ENCODE measurements around the gene HPSE. TPM values are rescaled to one million over a fixed set of nuclear protein-coding genes. Genes with fewer than 3 reads are reported as not detected.
"Not testable (repeated sequence)": the region's sequence is repeated elsewhere in the genome, so short reads cannot be mapped to it uniquely, and the experiment has no call there.

HPSE gene
- total RNA-seq, 4 donors from 2014 or later: 0.05 to 0.42 (median 0.25) TPM

DNA sequence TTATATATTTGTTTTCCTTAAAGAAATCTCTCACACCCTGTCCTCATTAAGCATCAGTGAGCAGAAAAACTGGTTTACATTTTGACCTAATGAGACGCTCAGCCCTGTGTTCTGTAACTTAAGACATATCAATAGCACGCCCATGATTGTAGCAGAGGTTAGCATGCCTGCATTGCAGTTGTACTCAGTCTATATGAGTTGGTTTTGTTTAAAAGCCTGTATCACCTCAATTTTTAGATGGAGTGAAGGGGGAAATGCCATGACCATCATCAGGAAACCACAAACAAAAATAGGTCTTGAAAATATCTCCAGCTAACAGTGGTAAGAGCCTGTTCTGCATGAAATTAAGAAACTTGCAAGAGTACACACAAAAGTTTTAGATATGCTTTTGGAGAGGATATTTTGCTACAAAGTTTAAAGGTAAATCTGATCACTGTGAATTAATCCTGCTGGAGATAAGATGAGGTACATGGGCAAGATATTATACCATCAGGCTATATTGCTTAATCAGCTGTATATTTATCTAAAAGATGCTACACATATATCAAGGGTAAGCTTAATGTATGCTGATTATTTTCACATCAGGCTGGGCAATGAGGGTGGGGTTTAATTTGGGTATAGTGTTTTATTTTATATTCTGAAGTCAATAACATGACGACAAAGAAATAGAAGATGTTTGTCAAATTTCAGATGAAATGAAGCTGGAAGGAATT lies 36.9 kb downstream of the HPSE start:
- Histone ChIP-seq H3K4me1 (no peaks in the 10 kb centered on the region), H3K9me3 (no peaks in the 10 kb centered on the region), H3K27ac (no peak overlapping the region), H3K4me3 (no peak overlapping the region), H3K36me3 (no peaks in the 10 kb centered on the region), H3K27me3 (no peaks in the 10 kb centered on the region)
- in situ Hi-C loops (cut with MboI; ENCODE audit: low sequenced_read_pairs in 4 of 4): loop anchor here in 1 of 4 donors (25.0 kb wide), 1 partner anchor 165 kb away; the partner anchor contains the start of genes HELQ and MRPS18C
- no peak for TF ChIP-seq POLR2A (IDR thresholded peaks at IDR 0.05)
- DNase-seq (no peak), ATAC-seq (no peak)
- intact Hi-C loops (cut with DNase I; ENCODE audit: low total_unique reads): no loop called here

DNA sequence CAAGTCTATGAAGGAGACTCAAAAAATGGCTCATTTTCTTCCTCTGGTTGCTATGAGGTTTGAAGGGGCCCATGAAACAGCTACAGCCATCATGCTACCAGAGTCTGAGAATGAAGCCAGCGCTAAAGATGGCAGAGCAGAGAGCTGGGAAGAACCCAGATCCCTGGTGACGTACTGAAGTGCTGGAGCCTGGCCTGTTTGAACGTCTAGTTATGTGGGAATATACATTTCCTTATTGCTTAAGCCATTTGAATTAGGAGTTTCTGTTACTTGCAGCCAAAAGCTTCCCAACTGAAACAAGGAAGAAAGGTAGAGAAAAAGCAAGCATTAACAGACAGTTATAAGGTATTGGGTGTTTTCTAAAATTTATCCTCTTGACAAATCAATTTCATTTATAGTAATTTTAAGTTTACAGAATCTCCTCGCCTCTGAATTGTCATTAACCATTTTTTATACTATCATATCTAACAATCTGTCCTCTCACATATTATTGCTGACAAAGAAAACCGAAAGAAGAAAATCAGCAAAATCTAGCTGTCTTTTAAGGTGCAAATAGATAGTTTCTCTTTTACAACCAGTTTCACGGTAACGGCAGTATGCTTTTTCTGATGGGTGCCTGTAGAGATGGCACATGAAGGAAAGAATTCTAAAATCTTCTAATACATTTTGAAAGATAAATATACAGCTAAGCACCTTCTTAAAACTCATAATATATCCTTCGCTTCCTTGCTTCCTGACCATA lies 41.2 kb downstream of the HPSE start:
- in situ Hi-C loops (cut with MboI; ENCODE audit: low sequenced_read_pairs in 4 of 4) (loop anchor here in 1 of 4 donors (25.0 kb wide), 1 partner anchor 169 kb away; the partner anchor contains the start of genes HELQ and MRPS18C), intact Hi-C loops (cut with DNase I; ENCODE audit: low total_unique reads) (no loop called here)
- Histone ChIP-seq H3K4me1 (no peaks in the 10 kb centered on the region), H3K27ac (no peak overlapping the region), H3K36me3 (no peaks in the 10 kb centered on the region), H3K27me3 (no peaks in the 10 kb centered on the region), H3K9me3 (no peaks in the 10 kb centered on the region), H3K4me3 (no peak overlapping the region)
- no peak for DNase-seq
- TF ChIP-seq POLR2A (IDR thresholded peaks at IDR 0.05): no peak
- TF ChIP-seq, protein P1, sequence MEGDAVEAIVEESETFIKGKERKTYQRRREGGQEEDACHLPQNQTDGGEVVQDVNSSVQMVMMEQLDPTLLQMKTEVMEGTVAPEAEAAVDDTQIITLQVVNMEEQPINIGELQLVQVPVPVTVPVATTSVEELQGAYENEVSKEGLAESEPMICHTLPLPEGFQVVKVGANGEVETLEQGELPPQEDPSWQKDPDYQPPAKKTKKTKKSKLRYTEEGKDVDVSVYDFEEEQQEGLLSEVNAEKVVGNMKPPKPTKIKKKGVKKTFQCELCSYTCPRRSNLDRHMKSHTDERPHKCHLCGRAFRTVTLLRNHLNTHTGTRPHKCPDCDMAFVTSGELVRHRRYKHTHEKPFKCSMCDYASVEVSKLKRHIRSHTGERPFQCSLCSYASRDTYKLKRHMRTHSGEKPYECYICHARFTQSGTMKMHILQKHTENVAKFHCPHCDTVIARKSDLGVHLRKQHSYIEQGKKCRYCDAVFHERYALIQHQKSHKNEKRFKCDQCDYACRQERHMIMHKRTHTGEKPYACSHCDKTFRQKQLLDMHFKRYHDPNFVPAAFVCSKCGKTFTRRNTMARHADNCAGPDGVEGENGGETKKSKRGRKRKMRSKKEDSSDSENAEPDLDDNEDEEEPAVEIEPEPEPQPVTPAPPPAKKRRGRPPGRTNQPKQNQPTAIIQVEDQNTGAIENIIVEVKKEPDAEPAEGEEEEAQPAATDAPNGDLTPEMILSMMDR (IDR thresholded peaks at IDR 0.05 in 4 of 5, conservative IDR thresholded peaks at IDR 0.05 in 1 of 5): no peak
- no peak for ATAC-seq

DNA sequence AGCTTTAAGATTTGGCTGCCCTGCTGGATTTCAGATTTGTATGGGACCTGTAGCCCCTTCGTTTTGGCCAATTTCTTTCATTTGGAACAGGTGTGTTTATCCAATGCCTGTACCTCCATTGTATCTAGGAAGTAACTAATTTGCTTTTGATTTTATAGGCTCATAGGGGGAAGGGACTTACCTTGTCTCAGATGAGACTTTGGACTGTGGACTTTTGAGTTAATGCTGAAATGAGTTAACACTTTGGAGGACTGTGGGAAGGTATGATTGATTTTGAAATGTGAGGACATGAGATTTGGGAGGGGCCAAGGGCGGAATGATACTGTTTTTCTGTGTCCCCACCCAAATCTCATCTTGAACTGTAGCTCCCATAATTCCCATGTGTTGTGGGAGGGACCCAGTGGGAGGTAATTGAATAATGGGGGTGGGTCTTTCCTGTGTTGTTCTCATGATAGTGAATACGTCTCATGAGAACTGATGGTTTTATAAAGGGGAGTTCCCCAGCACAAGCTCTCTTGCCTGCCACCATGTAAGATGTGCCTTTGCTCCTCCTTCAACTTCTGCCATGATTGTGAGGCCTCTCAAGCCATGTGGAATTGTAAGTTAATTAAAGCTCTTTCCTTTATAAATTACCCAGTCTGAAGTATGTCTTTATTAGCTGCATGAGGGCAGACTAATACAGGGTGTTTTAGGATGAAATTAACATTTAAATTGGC lies 44.4 kb downstream of the HPSE start:
- in situ Hi-C loops (cut with MboI; ENCODE audit: low sequenced_read_pairs in 4 of 4): loop anchor here in 1 of 4 donors (25.0 kb wide), 1 partner anchor 172 kb away; the partner anchor contains the start of genes HELQ and MRPS18C
- ATAC-seq; H3K4me3 ChIP-seq; H3K27ac ChIP-seq; intact Hi-C loops (cut with DNase I; ENCODE audit: low total_unique reads); H3K27me3 ChIP-seq; H3K4me1 ChIP-seq; H3K9me3 ChIP-seq; DNase-seq; H3K36me3 ChIP-seq: not testable (repeated sequence)

DNA sequence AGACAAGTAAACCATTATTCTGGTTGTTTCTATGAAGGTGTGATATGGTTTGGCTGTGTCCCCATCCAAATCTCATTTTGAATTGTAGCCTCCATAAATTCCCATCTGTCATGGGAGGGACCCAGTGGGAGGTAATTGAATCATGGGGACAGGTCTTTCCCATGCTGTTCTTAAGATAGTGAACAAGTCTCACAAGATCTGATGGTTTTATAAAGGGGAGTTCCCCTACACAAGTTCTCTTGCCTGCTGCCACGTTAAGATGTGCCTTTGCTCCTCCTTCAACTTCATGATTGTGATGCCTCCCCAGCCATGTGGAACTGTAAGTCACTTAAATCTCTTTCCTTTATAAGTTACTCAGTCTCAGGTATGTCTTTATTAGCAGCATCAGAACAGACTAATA lies 46.3 kb downstream of the HPSE start:
- in situ Hi-C loops (cut with MboI; ENCODE audit: low sequenced_read_pairs in 4 of 4) (loop anchor here in 2 of 4 donors (10.0 to 25.0 kb wide), 3 partner anchors 166 to 254 kb away; partner anchors contain the start of genes HELQ (in 2 of the 2), MRPS18C (in 2 of the 2) and COPS4 (in 1 of the 2)), intact Hi-C loops (cut with DNase I; ENCODE audit: low total_unique reads) (loop anchor here (10.0 kb wide), 3 partner anchors 336 to 914 kb away; partner anchors contain the start of gene HNRNPD)
- H3K36me3 ChIP-seq, DNase-seq, ATAC-seq, H3K9me3 ChIP-seq, H3K27ac ChIP-seq, H3K4me1 ChIP-seq, H3K4me3 ChIP-seq, H3K27me3 ChIP-seq: not testable (repeated sequence)

DNA sequence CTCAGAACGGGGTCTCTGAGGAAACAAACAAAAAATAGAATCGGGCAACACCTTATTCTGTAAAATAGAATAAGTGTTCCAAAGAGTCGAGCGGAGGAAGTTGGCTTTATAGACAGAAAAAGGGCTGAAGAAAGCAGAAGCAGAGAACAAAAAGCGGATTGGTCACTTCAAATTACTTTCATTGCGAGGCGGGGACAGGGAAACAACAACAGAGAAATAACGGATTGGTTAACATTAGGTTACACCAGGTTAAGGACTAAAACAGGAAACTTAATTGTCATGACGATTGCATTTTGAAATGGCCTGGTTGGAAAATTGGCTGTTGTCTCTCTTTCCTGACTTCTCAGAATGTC lies 49.6 kb downstream of the HPSE start:
- Histone ChIP-seq H3K4me3 (peak overlapping the region; percentile 66 to 72 (median 68)), H3K36me3 (no peaks in the 10 kb centered on the region), H3K4me1 (peaks cover 26 to 30% of the 10 kb centered on the region in 2 donors), H3K9me3 (no peaks in the 10 kb centered on the region), H3K27ac (peak overlapping the region; percentile 85 to 97 (median 94)), H3K27me3 (no peaks in the 10 kb centered on the region)
- intact Hi-C loops (cut with DNase I; ENCODE audit: low total_unique reads): loop anchor here (2.0 to 10.0 kb wide), 4 partner anchors 340 to 910 kb away; partner anchors contain the start of genes HNRNPD and THAP9
- TF ChIP-seq POLR2A (IDR thresholded peaks at IDR 0.05): peak in 1 of 2 donors; percentile 7
- TF ChIP-seq, protein P1 (IDR thresholded peaks at IDR 0.05 in 4 of 5, conservative IDR thresholded peaks at IDR 0.05 in 1 of 5): no peak
- DNase-seq: peak in 1 of 2 donors; percentile 20
- in situ Hi-C loops (cut with MboI; ENCODE audit: low sequenced_read_pairs in 4 of 4): loop anchor here in 2 of 4 donors (10.0 to 25.0 kb wide), 3 partner anchors 170 to 250 kb away; partner anchors contain the start of genes HELQ (in 2 of the 2), MRPS18C (in 2 of the 2) and COPS4 (in 1 of the 2)
- ATAC-seq: peak; percentile 45 to 51
